ENCODE data around the gene DGKD. TPM values are rescaled to one million over a fixed set of nuclear protein-coding genes. Genes with fewer than 3 reads are reported as not detected.

DGKD gene
- total and polyA plus RNA-seq, 10 donors: 21.9 to 120 (median 71.9) TPM

DNA sequence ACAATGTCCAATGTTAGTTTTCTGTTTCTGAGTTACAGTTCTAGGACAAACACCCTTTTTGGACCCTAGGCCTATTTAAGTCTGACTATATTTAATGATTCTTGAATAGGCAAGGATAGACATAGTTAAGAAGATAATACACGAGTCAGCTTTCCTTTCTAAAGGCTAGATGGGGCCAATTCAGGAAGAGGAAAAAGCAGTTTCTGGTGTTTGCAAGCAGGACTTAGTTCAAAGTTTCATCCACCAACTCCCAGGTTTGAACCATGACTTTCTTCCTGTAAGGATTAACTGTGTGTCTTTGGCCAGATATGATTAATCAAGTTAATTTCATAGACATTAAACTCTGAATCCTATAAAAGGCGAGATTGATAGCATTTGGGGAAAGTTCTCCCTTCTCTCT lies 145.6 kb downstream of the DGKD start:
- no peak for DNase-seq
- TF ChIP-seq POLR2A (IDR thresholded peaks at IDR 0.05) (no peak), POLR2AphosphoS5 (IDR thresholded peaks at IDR 0.05) (no peak)
- TF ChIP-seq, protein P1, sequence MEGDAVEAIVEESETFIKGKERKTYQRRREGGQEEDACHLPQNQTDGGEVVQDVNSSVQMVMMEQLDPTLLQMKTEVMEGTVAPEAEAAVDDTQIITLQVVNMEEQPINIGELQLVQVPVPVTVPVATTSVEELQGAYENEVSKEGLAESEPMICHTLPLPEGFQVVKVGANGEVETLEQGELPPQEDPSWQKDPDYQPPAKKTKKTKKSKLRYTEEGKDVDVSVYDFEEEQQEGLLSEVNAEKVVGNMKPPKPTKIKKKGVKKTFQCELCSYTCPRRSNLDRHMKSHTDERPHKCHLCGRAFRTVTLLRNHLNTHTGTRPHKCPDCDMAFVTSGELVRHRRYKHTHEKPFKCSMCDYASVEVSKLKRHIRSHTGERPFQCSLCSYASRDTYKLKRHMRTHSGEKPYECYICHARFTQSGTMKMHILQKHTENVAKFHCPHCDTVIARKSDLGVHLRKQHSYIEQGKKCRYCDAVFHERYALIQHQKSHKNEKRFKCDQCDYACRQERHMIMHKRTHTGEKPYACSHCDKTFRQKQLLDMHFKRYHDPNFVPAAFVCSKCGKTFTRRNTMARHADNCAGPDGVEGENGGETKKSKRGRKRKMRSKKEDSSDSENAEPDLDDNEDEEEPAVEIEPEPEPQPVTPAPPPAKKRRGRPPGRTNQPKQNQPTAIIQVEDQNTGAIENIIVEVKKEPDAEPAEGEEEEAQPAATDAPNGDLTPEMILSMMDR (IDR thresholded peaks at IDR 0.05 in 8 of 11, conservative IDR thresholded peaks at IDR 0.05 in 3 of 11): no peak
- no peak overlapping the region for H3K4me3 ChIP-seq
- WGBS, 5 donors: 69 to 83% (median 74%) methylated on average over 2 of the region's 2 CpGs
- no peaks in the 10 kb centered on the region for H3K27me3 ChIP-seq (replicated peaks in 1 of 7)
- intact Hi-C loops (cut with DNase I; ENCODE audit: low total_unique reads): no loop called here
- H3K36me3 ChIP-seq: peaks cover 0 to 96% (median 25%) of the 10 kb centered on the region in 6 donors
- H3K4me1 ChIP-seq: peaks cover 0 to 8% (median 0%) of the 10 kb centered on the region in 6 donors
- H3K27ac ChIP-seq: no peak overlapping the region
- peaks cover 0 to 31% (median 29%) of the 10 kb centered on the region in 8 donors for H3K9me3 ChIP-seq

DNA sequence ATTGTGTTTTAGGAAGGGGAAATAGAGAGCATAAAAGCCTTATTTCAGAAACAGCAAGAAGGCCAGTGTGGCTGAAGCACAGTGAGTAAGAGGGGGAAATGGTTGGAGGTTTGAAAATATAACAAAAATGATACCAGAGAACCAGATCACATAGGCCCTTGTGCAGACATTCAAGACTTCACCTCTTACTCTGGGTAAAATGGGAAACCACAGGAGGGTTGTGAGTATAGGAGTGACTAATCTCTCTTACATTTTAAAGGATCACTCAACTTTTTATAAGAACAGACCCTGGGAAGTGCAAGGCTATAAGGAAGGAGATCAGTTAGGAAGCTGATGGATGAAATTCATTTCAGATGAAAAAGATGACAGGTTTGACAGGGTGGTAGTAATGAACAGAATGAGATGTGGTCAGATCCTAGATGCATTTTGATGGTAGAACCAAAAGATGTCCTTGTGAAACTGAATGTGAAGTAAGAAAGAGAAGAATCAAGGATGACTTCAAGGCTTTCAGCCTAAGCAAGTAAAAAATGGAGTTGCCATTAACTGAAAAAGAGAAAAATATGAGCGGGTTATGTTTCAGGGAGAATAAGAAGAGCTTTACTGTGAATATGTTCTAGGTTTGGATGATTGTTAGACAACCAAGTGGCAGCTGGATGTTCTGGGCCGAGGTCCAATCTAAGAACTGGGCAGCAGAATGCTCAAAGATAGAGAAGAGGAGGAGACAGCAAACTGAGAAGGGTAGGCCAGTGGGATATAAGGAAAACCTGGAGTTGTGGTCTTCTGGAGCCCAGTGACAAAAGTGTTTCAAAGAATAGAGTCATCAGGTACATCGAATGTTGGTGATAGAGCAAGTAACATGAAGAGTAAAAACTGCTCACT lies 147.1 kb downstream of the DGKD start:
- no peak overlapping the region for H3K4me3 ChIP-seq
- intact Hi-C loops (cut with DNase I; ENCODE audit: low total_unique reads): no loop called here
- WGBS, 5 donors: 84 to 94% (median 92%) methylated on average over 3 of the region's 3 CpGs

DNA sequence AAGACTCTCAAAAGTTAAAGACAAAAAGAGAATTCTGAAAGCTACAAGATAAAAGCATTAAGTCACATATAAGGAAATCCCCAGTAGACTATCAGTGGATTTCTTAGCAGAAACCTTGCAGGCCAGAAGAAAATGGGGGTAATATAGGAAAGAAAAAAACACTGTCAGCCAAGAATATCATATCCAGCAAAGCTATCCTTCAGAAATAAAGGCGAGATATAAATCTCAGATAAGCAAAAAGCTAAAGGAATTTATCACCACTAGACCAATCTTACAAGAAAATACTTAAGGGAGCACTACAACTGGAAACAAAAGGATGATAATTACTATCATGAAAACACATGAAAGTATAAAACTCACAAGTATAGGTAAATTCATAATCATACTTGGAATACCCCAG lies 149.2 kb downstream of the DGKD start:
- TF ChIP-seq, protein P1 (IDR thresholded peaks at IDR 0.05 in 8 of 11, conservative IDR thresholded peaks at IDR 0.05 in 3 of 11): no peak
- TF ChIP-seq POLR2AphosphoS5 (IDR thresholded peaks at IDR 0.05) (no peak), POLR2A (IDR thresholded peaks at IDR 0.05) (no peak)
- H3K36me3 ChIP-seq: peaks cover 0 to 78% (median 18%) of the 10 kb centered on the region in 6 donors

More for the DNA sequence above, 147.1 kb downstream of the DGKD start:
- peaks cover 0 to 8% (median 0%) of the 10 kb centered on the region in 6 donors for H3K4me1 ChIP-seq
- H3K27ac ChIP-seq: no peak overlapping the region
- TF ChIP-seq POLR2AphosphoS5 (IDR thresholded peaks at IDR 0.05): no peak
- TF ChIP-seq, protein P1 (IDR thresholded peaks at IDR 0.05 in 8 of 11, conservative IDR thresholded peaks at IDR 0.05 in 3 of 11): no peak
- no peak for TF ChIP-seq POLR2A (IDR thresholded peaks at IDR 0.05)
- peaks cover 0 to 94% (median 20%) of the 10 kb centered on the region in 6 donors for H3K36me3 ChIP-seq
- H3K9me3 ChIP-seq: peaks cover 0 to 36% (median 31%) of the 10 kb centered on the region in 8 donors
- no peaks in the 10 kb centered on the region for H3K27me3 ChIP-seq (replicated peaks in 1 of 7)
- no peak for DNase-seq

DNA sequence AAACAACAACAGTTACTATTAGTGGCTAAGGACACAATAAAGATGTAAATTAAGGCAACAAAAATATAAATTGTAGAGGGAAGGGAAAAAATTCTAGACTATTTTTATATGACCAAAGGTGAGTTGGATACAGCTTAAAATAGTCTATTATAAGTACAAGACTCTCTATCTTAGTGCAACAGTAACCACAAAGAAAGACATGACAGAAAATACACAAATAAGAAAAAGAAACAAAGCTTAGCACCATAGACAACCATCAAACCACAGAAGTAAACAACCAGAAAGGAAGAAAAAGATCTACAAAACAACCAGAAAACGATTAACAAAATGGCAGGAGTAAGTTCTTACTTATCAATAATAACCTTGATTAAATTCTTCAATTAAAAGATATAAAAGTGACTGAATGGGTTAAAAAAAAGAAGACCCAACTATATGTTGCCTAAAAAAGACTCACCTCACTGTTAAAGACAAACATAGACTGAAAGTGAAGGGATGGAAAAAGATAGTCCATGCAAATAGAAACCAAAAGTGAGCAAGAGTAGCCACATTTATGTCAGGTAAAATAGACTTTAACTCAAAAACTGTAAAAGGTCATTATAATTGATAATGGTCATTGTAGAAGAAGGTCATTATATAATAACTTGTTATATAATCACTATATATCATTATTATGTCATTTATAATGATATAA lies 149.8 kb downstream of the DGKD start:
- Histone ChIP-seq H3K27me3 (replicated peaks in 1 of 7) (no peaks in the 10 kb centered on the region), H3K4me3 (no peak overlapping the region), H3K4me1 (no peaks in the 10 kb centered on the region), H3K27ac (no peak overlapping the region), H3K9me3 (peaks cover 0 to 36% (median 31%) of the 10 kb centered on the region in 8 donors), H3K36me3 (peaks cover 0 to 72% (median 16%) of the 10 kb centered on the region in 6 donors)
- WGBS, 5 donors: 77 to 95% (median 87%) methylated on average over 1 of the region's 1 CpG
- no peak for DNase-seq
- TF ChIP-seq POLR2AphosphoS5 (IDR thresholded peaks at IDR 0.05) (no peak), POLR2A (IDR thresholded peaks at IDR 0.05) (no peak)
- TF ChIP-seq, protein P1 (IDR thresholded peaks at IDR 0.05 in 8 of 11, conservative IDR thresholded peaks at IDR 0.05 in 3 of 11): no peak
- intact Hi-C loops (cut with DNase I; ENCODE audit: low total_unique reads): no loop called here

More for the DNA sequence above, 149.2 kb downstream of the DGKD start:
- Histone ChIP-seq H3K27me3 (replicated peaks in 1 of 7) (no peaks in the 10 kb centered on the region), H3K4me3 (no peak overlapping the region), H3K4me1 (no peaks in the 10 kb centered on the region), H3K9me3 (peaks cover 0 to 36% (median 31%) of the 10 kb centered on the region in 8 donors), H3K27ac (no peak overlapping the region)
- DNase-seq: no peak
- 97 to 100% (median 100%) methylated on average over 1 of the region's 1 CpG for WGBS, 5 donors
- intact Hi-C loops (cut with DNase I; ENCODE audit: low total_unique reads): no loop called here

Measured in spleen (tissue), 11 donors.